ACC112 (cell line): ENCODE results near the gene CLCN5.

Source experiments
- H2AFZ ChIP-seq: fragments of 200-600 bp; sonication (generic); one replicate; pipeline ENCODE4 v1.6.0; 2017; ENCODE audit warnings: antibody characterized with exemption, low read length; ENCODE audit not compliant: unreplicated experiment
- H3K27ac ChIP-seq: fragments of 200-600 bp; sonication (generic); 2 replicates; pipeline ENCODE4 v1.5.1; 2014; ENCODE audit warnings: low read depth, mild to moderate bottlenecking, antibody characterized with exemption, low read length, moderate library complexity
- H3K27me3 ChIP-seq: fragments of 200-600 bp; sonication (generic); 2 replicates; pipeline ENCODE4 v1.6.1; 2014; ENCODE audit warnings: mild to moderate bottlenecking, antibody characterized with exemption, low read length, moderate library complexity, mixed read lengths; ENCODE audit not compliant: insufficient read depth
- H3K36me3 ChIP-seq: fragments of 200-600 bp; sonication (generic); 2 replicates; pipeline ENCODE4 v1.6.1; 2016; ENCODE audit warnings: mild to moderate bottlenecking, antibody characterized with exemption, low read length, moderate library complexity, mixed read lengths; ENCODE audit not compliant: insufficient read depth
- H3K4me1 ChIP-seq: fragments of 200-600 bp; sonication (generic); one replicate; pipeline ENCODE4 v1.6.1; 2016; ENCODE audit warnings: low read length, mixed read lengths; ENCODE audit not compliant: insufficient read depth, unreplicated experiment, control insufficient read depth
- H3K4me3 ChIP-seq: fragments of 200-600 bp; sonication (generic); 2 replicates; pipeline ENCODE4 v1.5.1; 2014; ENCODE audit warnings: mild to moderate bottlenecking, low read depth, low read length
- H3K79me2 ChIP-seq: fragments of 200-600 bp; sonication (generic); one replicate; pipeline ENCODE4 v1.6.0; 2016; ENCODE audit warnings: low read length; ENCODE audit not compliant: control insufficient read depth, unreplicated experiment, insufficient read depth

CLCN5 gene

GRCh38 chrX:49922291-49923241 is at the start of gene CLCN5:
CLCN5 (plus strand) TSS chrX:49922596; CDS start chrX:49925299, 2,703 bp downstream.
- Histone ChIP-seq H2AFZ (peak within 1 kb of the TSS; percentile 81), H3K79me2 (no peaks in the 10 kb centered on the region), H3K27ac (peak within 1 kb of the TSS; percentile 74; the same call in 1 of the 2 replicates), H3K4me1 (no peaks in the 10 kb centered on the region), H3K36me3 (no peaks in the 10 kb centered on the region), H3K4me3 (peak within 1 kb of the TSS; percentile 93), H3K27me3 (no peaks in the 10 kb centered on the region)

- Histone ChIP-seq H3K27me3 (no peaks in the 10 kb centered on the region), H3K4me3 (no peak overlapping the region), H3K27ac (no peak overlapping the region)
These were observed 45.6 kb upstream of the CLCN5 start for GRCh38 chrX:49876750-49877149.

GRCh38 chrX:49877397-49878101 is 44.8 kb upstream of the CLCN5 start:
- Histone ChIP-seq H3K4me3 (no peak overlapping the region; the same call in 1 of the 2 replicates), H3K4me1 (peaks cover 11% of the 10 kb centered on the region), H3K27me3 (no peaks in the 10 kb centered on the region), H3K36me3 (no peaks in the 10 kb centered on the region), H3K79me2 (no peaks in the 10 kb centered on the region), H2AFZ (no peak overlapping the region), H3K27ac (no peak overlapping the region)

More at GRCh38 chrX:49876750-49877149, 45.6 kb upstream of the CLCN5 start:
- Histone ChIP-seq H2AFZ (no peak overlapping the region), H3K36me3 (no peaks in the 10 kb centered on the region), H3K4me1 (peaks cover 11% of the 10 kb centered on the region), H3K79me2 (no peaks in the 10 kb centered on the region)

GRCh38 chrX:49878128-49878833 is 44.1 kb upstream of the CLCN5 start:
- Histone ChIP-seq H2AFZ (peak overlapping the region; percentile 85), H3K79me2 (no peaks in the 10 kb centered on the region), H3K27ac (peak overlapping the region; percentile 74), H3K36me3 (no peaks in the 10 kb centered on the region), H3K4me1 (peaks cover 11% of the 10 kb centered on the region), H3K27me3 (no peaks in the 10 kb centered on the region), H3K4me3 (peak overlapping the region; percentile 89)

- peak within 1 kb of the TSS; percentile 89 for H3K4me3 ChIP-seq
- H3K27me3 ChIP-seq, result no peaks in the 10 kb centered on the region
- peak within 1 kb of the TSS; percentile 85 for H2AFZ ChIP-seq
- H3K4me1 ChIP-seq, result peaks cover 11% of the 10 kb centered on the region
- peak within 1 kb of the TSS; percentile 74 for H3K27ac ChIP-seq
- H3K36me3 ChIP-seq, result no peaks in the 10 kb centered on the region
- H3K79me2 ChIP-seq, result no peaks in the 10 kb centered on the region
These were observed 43.4 kb upstream of the CLCN5 start, which contains the start of gene USP27X for GRCh38 chrX:49878834-49879655. USP27X (plus strand) TSS chrX:49879484; CDS start chrX:49880308, 824 bp downstream.

GRCh38 chrX:49879656-49880277 is 42.6 kb upstream of the CLCN5 start:
- no peaks in the 10 kb centered on the region for H3K36me3 ChIP-seq
- peak overlapping the region; percentile 89 for H3K4me3 ChIP-seq
- H3K4me1 ChIP-seq, result peaks cover 11% of the 10 kb centered on the region
- no peaks in the 10 kb centered on the region for H3K27me3 ChIP-seq
- peak overlapping the region; percentile 74; the same call in 1 of the 2 replicates for H3K27ac ChIP-seq
- no peaks in the 10 kb centered on the region for H3K79me2 ChIP-seq
- H2AFZ ChIP-seq, result peak overlapping the region; percentile 68

GRCh38 chrX:49880668-49881067 is 41.7 kb upstream of the CLCN5 start:
- peaks cover 11% of the 10 kb centered on the region for H3K4me1 ChIP-seq
- H3K27me3 ChIP-seq, result no peaks in the 10 kb centered on the region
- no peaks in the 10 kb centered on the region for H3K36me3 ChIP-seq
- no peak overlapping the region for H2AFZ ChIP-seq
- H3K4me3 ChIP-seq, result peak overlapping the region; percentile 89; the same call in 1 of the 2 replicates
- H3K27ac ChIP-seq, result no peak overlapping the region
- H3K79me2 ChIP-seq, result no peaks in the 10 kb centered on the region

GRCh38 chrX:49884290-49884862 is 38.0 kb upstream of the CLCN5 start:
- H3K4me1 ChIP-seq, result peaks cover 4% of the 10 kb centered on the region
- no peak overlapping the region for H3K27ac ChIP-seq
- H3K27me3 ChIP-seq, result no peaks in the 10 kb centered on the region
- H3K79me2 ChIP-seq, result no peaks in the 10 kb centered on the region
- no peak overlapping the region for H3K4me3 ChIP-seq
- H3K36me3 ChIP-seq, result no peaks in the 10 kb centered on the region
- H2AFZ ChIP-seq, result no peak overlapping the region

- H3K4me1 ChIP-seq, result no peaks in the 10 kb centered on the region
- H3K4me3 ChIP-seq, result no peak overlapping the region
- no peaks in the 10 kb centered on the region for H3K79me2 ChIP-seq
- no peaks in the 10 kb centered on the region for H3K36me3 ChIP-seq
- no peak overlapping the region for H3K27ac ChIP-seq
- no peaks in the 10 kb centered on the region for H3K27me3 ChIP-seq
- no peak overlapping the region for H2AFZ ChIP-seq
These were observed 29.9 kb upstream of the CLCN5 start for GRCh38 chrX:49892542-49892941.
